Measurements from ENCODE around the gene ASB10.

Gene ASB10

DNA sequence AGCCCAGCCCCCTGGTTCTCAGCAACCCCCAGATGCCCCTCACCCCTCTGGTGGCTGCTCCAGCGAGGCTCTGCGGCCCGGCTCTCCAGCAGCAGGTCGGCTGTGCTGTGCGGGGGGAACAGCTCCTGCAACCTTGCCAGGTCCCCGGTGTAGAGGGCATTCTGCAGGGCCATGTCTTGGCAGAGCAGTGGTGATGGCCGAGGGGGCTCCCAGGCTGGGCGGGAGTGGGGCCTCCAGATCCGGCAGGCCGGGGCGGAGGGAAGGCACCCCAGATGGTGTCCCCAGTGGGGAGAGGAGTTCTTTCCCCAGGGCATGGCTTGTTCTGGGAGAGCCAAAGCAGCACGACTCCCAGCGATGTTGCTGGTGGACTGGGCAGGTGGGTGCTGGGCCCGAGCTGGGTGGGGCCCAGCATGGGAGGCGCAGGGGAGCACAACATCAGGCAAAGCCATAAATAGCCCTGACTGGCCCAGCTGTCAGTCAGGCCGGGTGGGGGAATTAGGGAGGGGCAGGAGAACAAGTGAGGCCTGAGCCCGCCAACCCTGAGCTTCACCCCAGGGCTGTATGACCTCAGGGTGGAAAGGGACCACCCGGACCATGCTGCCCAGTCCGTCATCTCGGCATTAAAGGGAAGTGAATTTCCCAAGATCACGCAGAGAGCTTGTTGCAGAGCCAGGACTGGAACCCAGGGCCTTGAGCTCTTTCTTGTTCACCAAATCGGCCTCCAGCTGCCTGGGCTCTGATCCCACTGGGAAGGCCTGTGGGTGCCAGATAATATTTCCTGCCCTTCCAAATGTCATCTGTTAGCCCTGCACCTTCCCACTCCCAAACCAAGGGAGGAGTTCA is 580 bp upstream of the ASB10 start:
- no peak for DNase-seq (ENCODE audit: low read depth)

DNA sequence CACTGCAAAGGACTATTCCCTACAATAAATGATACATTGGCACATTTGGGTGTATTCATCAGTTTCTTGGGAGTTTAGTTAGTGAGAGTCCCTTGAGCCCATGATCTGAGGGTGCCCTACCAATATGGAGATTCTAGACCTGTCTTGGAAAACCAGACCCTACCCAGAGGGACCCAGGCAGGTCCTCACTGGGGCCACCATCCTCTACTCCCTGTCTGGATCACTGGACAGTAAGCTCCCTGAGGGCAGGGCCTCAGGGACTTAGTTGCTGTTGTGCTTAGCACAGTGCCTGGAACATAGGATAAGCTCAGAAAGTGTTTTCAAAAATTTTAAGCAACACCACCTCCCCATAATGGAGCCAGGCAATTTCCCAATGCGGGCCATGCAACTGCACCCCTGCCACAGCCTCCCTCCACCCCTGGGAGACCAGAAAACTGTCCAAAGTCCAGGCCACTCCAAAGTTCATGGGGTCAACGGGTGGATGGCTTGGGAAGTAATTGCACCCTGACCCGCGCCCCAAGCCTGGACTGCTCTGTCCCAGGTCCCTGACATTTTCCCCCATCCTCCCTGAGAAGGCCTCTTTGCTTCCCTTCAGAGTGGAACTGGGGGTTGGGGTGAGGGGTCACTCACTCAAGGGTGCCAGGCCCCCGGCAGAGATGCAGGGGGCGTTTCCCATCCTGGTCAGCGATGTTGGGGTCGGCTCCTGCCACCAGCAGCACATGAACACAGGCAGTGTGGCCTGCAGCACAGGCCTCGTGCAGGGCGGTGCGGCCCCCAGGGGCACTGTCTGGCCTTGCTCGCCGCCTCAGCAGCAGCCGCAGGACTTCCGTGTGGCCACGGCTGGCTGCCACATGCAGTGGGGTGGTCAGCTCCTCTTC is 1.0 kb downstream of the ASB10 start:
- no peak for DNase-seq (ENCODE audit: low read depth)

DNA sequence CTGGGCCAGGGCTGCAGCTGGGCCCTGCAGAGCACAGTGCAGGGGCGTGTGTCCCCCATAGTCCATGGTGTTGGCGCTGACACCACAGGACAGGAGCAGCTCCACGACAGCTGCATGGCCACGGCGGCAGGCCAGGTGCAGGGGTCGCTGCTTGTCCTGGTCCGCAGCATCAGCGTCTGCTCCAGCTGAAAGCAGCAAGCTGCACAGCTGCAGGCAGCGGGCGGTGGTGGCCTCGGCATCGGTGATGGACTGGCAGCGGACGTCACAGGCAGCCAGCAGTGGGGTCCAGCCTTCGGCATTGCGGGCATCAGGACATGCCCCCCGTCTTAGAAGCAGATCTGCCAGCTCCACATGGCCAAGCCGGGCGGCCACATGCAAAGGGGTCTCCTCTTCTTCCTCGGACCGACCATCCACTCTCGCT is 6.0 kb downstream of the ASB10 start:
- no peak for DNase-seq (ENCODE audit: low read depth)

DNA sequence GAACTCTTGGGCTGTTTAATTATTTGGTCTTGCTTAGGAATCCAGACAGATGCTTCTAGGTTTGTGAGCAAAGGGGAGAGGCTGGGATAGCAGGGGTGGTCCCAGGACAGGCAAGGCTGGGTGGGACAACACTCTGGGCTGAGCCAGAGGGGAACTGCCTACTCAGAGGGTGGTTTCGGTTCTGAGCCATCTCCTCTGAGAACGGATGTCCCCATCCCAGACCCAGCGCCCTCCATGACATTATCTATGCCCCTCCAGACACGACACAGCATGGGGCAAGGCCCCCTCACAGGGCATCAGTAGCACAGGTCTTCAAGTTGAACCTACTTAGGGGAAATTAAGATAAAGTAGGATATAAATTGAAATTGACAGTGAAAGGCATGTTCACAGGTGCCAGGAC is 7.1 kb downstream of the ASB10 start:
- DNase-seq (ENCODE audit: low read depth) = no peak

DNA sequence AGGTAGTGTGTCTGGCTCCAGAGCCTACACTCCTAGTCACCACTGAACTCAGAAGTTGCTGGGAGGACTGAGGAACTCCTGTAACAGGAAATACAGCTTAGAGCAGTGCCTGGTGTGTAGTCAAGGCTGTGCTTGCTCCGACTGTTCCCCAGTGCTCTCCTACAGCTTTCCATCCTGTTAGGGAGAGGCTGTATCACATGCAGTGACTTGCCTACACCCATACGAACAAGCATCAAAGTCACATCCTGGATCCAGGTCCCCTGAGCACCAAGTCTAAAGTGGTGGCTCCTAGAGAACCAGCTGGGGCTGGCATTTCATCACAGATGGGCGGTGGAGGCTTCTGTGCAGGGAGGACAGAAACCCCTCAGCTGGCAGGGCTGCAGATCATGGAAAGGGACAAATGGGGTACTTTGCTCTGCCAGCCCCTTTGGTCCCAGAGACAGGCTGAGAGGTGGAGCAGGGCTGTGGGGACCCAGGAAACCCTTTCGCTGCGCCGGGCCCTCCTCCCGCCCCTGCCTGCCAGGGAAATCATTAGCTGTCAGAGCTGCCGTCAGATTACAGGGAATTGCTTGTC is 7.7 kb downstream of the ASB10 start:
- no peak for DNase-seq (ENCODE audit: low read depth)

DNA sequence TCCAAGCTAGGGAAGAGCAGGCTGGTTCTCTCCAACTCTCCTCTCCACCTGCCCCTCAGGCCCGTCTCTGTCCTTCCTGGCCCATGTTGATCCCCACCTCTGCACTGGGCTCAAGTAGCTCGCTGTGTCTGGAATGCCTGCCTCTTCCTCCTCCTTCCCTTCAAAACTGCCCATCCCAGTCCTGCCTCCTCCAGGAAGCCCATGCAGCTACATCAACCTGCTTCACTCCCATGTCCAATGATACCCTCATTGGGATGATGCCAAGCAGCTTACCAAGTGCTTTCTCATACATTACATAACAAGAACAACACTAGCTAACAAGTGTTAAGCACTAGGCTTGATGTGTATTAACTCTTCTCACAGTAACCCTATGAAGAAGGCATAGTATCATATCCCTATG is 8.2 kb downstream of the ASB10 start:
- DNase-seq (ENCODE audit: low read depth) = no peak

DNA sequence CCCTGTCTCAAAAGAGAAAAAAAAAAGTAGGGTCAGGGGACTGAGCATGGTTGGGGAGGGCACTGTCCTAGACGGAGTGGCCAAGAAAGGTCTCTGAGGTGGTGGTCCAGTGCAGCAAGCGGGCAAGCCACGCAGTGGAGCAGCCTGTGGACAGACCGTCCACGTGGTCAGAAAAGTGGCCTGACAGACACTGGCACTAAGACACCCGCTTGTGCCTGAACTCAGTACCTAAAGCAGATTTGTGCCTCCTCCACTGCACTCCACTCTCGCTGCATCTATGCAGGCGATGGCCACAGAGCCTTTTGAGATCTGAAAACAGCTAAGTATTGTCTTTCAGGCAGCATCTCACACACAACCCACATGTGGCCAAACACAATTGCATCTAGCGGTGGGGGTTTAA is 8.8 kb downstream of the ASB10 start:
- no peak for DNase-seq (ENCODE audit: low read depth)

DNA sequence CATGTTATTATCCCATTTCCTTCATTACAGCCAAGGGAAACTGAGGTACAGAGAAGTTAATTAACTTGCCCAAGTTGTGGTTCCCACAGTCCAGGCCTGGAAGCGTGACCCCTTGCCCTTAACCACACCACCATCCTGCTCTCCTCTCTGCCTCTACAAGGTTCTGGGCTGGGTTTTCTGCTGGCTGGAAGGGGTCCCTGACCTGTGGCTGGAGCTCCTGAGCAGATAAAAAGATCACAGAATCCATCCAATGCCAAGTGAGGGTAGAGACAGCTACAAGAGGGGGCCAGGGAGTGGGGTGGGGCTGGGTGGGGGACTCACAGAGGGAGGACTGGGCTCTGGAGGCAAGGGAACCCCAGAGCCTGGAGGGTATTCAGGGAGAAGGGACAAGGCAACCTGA is 9.7 kb downstream of the ASB10 start:
- DNase-seq (ENCODE audit: low read depth) = no peak

DNA sequence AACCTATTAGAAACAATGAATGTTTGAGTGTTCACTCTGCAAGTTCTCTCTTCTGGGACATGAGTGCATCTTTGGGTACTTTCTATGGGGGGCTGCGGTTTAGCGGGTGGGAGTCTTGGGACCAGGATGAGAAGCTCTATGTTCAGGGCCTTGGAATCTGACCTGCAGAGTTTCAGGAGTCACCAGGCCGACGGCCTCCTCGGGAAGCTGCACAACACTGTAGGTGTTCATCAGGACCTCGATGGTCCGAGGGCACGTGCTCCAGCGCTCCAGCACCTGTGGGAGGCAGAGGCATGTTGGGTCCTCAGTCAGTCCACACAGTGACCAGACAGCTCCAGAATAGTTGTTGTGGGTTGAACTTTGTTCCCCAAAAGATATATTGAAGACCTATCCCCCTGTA is 10.6 kb downstream of the ASB10 start:
- no peak for DNase-seq (ENCODE audit: low read depth)

DNA sequence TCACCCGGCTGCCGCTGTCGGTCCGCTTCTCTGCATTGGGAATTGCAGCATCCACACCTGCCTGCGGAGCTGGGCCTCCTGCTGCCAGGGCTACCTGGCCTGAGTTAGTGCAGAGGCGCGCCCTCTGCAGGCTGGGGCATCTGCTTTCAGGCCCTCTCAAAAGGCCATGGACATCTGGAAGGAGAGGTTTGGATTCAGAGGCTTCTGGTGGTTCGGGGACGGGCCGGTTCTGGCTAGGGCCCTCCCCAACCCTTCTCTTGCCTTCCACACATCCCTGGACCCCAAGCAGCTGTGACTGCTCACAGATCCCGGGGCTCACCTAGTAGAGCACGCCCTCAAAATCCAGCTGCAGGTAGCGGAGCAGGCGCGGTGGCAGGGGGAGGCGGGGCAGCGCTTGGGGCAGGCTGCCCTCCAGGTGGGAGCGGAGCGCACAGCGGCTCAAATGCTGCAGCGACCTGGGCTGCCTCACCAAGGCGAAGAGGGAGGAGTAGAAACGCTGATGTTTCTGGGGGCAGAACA is 11.2 kb downstream of the ASB10 start:
- DNase-seq (ENCODE audit: low read depth) = no peak

DNA sequence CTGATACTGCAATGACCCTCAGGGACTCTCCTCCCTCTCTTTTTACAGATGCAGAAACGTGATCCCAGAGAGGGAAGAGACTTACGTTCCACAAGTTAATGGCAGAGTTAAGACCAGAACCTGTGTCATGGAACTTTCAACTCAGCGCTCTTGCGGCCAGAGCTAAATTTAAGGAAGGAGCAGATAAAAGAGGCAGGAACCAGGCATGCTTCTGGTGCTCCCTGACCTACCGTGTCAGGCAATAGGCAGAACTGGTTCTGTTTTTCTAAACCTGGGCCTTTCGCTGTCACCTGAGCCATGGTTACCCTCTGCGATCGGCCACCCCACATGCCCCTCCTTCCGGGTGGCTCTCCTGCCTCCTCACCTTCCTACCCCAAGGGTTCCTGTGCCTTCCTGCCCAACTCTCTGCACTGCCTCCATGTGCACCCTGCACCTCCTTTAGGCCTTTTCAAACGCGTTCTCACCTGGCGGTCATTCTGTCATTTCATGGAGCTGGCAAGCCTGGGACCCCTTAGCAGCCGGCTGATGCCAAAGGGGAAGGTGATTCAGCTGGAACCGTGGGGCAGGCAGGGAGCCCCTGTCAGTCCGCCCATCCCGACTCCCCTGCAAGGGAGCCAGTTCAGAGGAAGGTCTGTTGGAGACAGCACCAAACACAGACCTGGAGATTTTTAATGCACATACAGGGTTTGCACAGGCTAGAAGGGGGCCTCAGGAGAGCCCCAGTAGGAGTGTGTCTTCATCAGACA is 11.8 kb downstream of the ASB10 start:
- no peak for DNase-seq (ENCODE audit: low read depth)

DNA sequence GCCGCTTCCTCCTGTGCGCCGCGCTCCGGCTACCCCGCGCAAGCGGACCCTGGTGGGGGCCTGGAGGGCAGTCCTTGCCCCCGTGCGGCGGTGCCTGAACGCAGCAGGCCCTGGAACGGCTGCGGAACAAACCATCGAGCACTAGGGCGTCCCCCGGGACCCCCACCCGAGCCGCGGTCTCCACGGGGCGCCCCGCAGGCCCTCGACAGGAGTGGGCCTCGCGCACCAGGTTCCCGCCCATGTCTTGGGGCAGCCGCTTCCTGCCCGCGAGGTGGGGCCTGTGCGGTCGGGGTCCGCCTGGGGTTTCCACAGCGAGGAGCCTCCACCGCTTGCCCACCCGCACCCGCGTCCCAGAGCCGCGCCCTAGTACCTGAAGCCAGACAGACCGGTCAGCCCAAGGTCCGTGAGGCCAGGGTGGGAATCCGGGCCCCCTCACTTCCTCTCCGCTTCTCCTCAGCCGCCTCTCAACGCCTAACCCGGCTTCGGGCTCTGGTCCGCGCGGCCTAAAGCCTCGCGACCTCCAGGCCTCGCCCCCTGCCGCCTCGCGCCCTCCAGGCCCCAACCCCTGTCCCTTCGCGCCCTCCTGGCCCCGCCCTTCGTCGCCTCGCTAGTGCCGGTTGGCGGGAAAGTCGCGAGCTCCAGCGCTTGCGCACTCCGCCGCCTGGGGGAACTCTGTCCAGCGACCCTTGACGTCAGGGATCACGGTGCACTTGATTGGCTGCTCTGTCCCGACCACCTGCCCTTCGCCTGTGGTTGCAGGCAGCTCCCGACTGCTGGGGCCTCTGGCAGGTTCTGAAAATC is 12.6 kb downstream of the ASB10 start:
- no peak for DNase-seq (ENCODE audit: low read depth)

DNA sequence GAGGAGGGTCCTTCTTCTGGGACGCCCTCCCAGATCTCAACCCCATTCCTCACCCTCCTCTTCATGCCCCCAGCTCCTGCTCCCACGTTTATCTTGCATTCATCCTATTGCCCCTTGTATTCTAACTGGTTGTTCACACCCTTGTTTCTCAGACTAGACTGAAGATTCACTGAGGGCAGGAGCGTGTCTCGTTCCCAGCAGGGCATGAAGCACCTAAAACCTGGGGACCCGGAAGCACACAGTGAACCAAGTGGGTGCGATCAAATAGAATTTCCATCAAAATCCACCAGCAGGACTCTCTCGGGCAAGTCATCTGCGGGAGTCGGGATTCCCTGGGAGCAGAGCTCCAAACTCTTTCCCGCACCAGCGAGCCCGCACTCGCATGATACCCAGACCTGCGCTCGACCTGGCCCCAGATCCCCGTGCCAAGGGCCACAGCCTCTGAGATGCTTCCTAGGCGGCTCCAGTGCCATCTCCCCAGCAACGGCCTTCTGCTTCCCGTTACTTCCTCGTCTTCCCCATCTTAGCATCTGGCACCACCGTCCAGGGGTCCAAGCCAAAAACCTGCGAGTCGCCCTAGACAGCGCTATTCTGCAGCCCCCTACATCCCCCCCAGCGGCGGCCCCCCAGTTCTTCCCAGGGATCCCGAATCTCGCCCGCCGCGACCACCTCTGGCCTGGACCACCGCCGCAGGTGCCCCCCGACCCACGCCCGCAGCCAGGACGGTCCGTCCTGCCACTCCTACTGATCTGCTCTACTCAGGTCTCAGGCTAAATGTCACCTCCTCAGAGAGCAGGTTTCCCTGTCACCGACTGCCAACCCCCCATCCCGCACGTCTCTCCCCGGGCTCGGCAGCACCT is 13.4 kb downstream of the ASB10 start:
- DNase-seq (ENCODE audit: low read depth) = no peak

DNA sequence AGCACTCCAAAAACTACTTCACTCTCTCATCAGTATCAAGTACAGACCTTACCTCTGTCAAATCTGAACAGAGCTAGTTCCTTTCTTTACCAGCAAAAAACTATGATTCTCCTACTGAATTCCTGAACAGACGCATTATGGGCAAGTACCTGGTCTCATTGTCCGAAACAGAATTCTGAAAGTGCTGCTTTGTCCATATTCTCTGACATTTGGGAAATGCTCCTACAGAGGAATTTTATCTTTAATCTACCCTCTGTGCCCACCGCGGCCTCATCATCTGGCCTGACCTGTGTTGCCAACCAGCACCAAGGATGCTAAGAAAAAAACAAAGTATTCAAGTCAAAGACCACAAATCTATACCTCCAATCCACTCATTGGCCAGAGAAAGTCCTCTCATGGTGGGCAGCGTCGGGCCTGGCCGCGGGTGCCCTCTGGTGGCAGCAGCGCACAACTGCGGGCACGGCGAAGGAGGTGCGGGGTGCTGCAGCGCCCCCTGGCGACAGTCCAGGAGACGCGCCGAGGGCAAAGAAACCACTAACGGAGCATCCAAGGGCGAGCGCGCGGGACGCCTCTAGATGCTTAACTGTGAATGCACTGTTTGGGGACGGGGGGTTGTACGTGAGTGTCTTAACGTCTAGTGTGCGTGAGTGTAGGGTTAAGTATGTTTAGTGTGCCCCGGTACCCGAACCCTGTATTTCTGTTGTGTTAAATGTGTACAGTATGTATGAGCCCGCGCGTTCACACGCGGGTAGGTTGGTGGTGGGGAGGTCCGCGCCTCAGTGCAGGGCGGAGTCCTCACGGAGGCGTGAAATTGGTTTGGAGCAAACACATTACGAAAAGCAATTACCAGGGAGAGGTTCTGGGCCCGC is 14.5 kb downstream of the ASB10 start:
- DNase-seq (ENCODE audit: low read depth) = peak; percentile 77

DNA sequence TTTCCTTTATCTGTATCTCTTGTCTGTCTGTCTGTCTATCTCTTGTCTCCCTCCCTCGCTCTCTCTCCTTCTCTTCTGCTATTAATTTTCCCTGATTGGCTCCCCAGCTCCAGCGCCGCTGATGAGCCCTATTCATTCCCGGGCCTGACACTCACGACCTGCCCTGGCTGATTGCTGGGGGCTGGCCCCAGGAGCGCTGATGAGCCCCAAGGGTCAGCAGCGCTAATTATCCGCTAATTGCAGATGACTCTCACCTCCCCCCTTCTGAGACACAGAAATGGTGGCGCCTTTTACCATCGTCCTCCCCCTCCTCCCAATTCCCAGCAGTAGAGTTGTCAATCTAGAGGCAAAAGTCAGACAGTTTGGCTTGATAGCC is 18.3 kb downstream of the ASB10 start:
- no peak for DNase-seq (ENCODE audit: low read depth)

DNA sequence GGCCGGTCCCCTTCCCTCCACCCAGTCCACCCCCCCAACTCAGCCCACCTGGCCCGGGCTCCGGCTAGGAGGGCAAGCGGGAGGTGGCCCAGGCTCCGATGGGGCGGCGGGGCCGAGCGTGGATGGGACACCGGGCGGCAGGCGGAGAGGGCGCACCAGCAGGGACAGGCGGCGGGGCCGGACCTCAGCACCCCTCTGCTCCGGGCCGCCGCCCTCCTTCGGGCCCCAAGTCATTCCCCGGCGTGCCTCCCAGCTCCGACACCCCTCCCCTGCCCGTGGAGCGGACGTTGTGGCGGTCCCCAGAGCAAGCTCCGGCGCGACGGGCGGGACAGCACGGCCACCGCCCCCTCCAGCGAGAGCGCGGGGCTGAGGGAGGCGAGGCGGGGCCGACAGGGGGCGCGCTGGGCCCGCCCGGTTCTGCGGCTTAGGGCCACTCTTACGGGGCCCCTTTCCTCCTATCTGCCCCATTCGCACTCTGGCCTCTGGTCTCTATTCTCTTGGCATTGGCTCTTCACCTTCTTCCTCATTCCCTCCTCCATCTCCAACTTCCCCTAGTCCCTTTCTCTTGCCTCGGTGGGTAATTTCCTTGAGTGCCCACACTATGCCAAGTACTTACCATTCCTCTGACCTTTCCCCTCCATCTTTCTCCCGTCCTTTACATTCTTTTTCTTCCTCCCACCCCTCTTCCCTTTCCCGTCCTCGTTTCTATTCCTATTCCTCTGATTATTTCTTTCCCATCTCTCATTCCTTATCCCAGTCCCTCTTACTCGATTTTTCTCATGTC is 18.9 kb downstream of the ASB10 start:
- peak; percentile 48 for DNase-seq (ENCODE audit: low read depth)

DNA sequence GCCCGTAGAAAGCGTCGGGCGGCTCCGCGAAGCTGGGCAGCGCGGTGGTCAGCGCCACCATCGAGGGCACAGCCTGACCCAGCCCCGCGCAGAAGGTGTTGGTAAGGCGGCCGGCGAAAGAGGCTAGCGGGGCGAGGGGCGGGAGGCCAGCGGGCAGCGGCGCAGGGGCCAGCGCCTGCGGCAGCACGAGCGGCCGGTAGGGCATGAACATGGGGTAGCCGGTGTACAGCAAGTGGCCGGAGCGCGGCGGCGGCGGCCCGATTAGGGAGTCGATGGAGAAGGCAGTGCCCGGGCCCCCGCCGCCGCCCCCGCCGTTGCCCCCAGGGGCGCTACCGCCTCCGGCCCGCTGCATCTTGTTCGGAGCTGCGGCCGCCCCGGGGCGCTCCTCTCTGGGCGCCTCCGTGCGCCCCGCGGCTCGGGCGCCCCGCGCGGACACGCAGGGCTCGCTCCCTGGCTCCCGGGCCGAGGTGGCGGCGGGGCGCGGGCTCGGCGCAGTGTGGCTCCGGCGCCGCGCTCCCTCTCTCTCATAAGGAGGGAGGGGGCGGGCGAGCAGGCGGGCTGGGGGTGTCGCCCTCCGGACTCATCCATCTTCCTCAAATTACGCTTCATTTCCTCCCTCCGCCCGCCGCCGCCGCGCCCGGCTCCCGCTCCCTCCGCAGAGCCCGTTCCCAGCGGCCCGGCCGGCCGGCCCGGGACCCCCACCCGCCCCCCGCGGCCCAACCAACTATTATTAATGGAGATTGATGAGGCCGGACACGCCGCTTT is 19.7 kb downstream of the ASB10 start, which contains the start of gene GBX1:
TSS of gene GBX1 (minus strand) at position 498 of the 765 bp plus-strand sequence. CDS start at position 352, 146 bp downstream.
- no peak for DNase-seq (ENCODE audit: low read depth)
